ENCODE results near the gene SERPINA1.

DNA sequence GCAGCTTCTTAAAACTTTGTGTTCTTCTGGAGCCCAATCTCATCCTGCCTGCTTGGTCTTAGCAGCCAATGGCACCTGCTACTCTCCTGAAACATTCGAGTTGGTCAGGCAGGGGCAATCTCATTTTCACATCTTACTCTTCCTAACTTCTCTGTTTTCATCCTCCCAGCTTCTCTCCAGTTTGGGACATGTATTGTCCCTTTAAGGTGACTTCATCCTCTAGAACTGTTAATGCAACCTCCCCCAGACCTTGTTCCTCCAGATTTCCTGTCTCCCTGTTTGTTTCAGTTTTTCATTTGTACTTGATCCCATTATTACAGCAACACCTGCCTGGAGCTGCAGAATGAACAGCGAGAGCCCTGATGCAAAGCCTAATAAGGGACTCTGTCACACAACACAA is 32.9 kb upstream of the SERPINA1 start:
- TF ChIP-seq, protein P1, sequence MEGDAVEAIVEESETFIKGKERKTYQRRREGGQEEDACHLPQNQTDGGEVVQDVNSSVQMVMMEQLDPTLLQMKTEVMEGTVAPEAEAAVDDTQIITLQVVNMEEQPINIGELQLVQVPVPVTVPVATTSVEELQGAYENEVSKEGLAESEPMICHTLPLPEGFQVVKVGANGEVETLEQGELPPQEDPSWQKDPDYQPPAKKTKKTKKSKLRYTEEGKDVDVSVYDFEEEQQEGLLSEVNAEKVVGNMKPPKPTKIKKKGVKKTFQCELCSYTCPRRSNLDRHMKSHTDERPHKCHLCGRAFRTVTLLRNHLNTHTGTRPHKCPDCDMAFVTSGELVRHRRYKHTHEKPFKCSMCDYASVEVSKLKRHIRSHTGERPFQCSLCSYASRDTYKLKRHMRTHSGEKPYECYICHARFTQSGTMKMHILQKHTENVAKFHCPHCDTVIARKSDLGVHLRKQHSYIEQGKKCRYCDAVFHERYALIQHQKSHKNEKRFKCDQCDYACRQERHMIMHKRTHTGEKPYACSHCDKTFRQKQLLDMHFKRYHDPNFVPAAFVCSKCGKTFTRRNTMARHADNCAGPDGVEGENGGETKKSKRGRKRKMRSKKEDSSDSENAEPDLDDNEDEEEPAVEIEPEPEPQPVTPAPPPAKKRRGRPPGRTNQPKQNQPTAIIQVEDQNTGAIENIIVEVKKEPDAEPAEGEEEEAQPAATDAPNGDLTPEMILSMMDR (IDR thresholded peaks at IDR 0.05; ENCODE audit: low read depth, low read length, poor library complexity, severe bottlenecking) = no peak
- TF ChIP-seq EZH2phosphoT487 (IDR thresholded peaks at IDR 0.05; ENCODE audit: borderline replicate concordance, low read length) = no peak

Measured in DOHH2 (cell line).